GM12878 (cell line): ENCODE data around the gene JUND. TPM values are rescaled to one million over a fixed set of nuclear protein-coding genes. Genes with fewer than 3 reads are reported as not detected.

Experiments
- ATAC-seq: fragments of 200-7000 bp; cut with Tn5 transposase; 3 replicates; pipeline ENCODE4 v1.9.1; 2020; ENCODE audit warnings: mild to moderate bottlenecking, moderate library complexity
- BruUV-seq: library from RNA; stranded (reverse); fragments of 400-500 nt; replicated peaks from 2 replicates; lab custom pipeline; 2021; lab: Mats Ljungman, UMichigan
- CTCF ChIA-PET: fragments of 300-600 bp; sonication (Branson Sonifier 250); formaldehyde crosslinking; extraction: SDS; loops from one replicate; lab custom pipeline; 2021; ENCODE audit warnings: inconsistent platforms; lab: Yijun Ruan, JAX
- POLR2A ChIA-PET: fragments of 350-600 bp; formaldehyde crosslinking; extraction: SDS; loops from one replicate; lab custom pipeline; 2021; ENCODE audit warnings: inconsistent platforms; lab: Charles Lee
- RAD21 ChIA-PET: fragments of 300-600 bp; sonication (Branson Sonifier 250); formaldehyde crosslinking; loops from one replicate; lab custom pipeline; 2023; ENCODE audit warnings: antibody characterized with exemption; ENCODE audit not compliant: unreplicated experiment; lab: Charles Lee
- SMC1A ChIA-PET: fragments of 300-600 bp; sonication (Branson Sonifier 250); formaldehyde crosslinking; loops from one replicate; lab custom pipeline; 2023; ENCODE audit not compliant: unreplicated experiment, uncharacterized antibody; lab: Charles Lee
- DNase-seq: peaks from one replicate; pipeline ENCODE4 v3.0.0-alpha.2; 2011; ENCODE audit warnings: low read depth, low spot score
- FAIRE-seq: peaks from 3 replicates; lab custom pipeline; 2011; peaks lifted over from hg19 to GRCh38; lab: Jason Lieb, UNC
- H2AFZ ChIP-seq: 2 replicates; pipeline ENCODE4 v1.6.0; 2011; ENCODE audit warnings: low read depth, low read length, control low read depth; ENCODE audit not compliant: control insufficient read depth
- H3K27ac ChIP-seq: 2 replicates; pipeline ENCODE4 v1.5.1; 2011; ENCODE audit warnings: control low read depth; ENCODE audit not compliant: control insufficient read depth, insufficient read depth
- H3K27me3 ChIP-seq, 2 experiments: replicated peaks in 1 of 2; 2 replicates each; pipeline versions ENCODE4 v1.6.0 to v1.6.1; 2011; ENCODE audit warnings: low read length in 1 of 2; ENCODE audit not compliant: control insufficient read depth in 2 of 2, insufficient read depth in 2 of 2
- H3K36me3 ChIP-seq, 2 experiments: 2 replicates each; pipeline ENCODE4 v1.5.1; 2011; ENCODE audit warnings: low read length in 1 of 2; ENCODE audit not compliant: control insufficient read depth in 2 of 2, insufficient read depth in 2 of 2
- H3K4me1 ChIP-seq: 2 replicates; pipeline ENCODE4 v1.6.1; 2011; ENCODE audit warnings: mild to moderate bottlenecking, low read length, moderate library complexity, mixed read lengths; ENCODE audit not compliant: control insufficient read depth, insufficient read depth
- H3K4me2 ChIP-seq: 2 replicates; pipeline ENCODE4 v1.6.0; 2011; ENCODE audit warnings: control low read depth; ENCODE audit not compliant: control insufficient read depth, insufficient read depth
- H3K4me3 ChIP-seq: fragments of 200-600 bp; sonication (generic); 2 replicates; pipeline ENCODE4 v1.5.1; 2016
- H3K79me2 ChIP-seq: 2 replicates; pipeline ENCODE4 v1.6.0; 2011; ENCODE audit warnings: low read length; ENCODE audit not compliant: control insufficient read depth, insufficient read depth
- H3K9ac ChIP-seq: 2 replicates; pipeline ENCODE4 v1.8.0; 2011; ENCODE audit warnings: low read length, control low read depth, mixed read lengths; ENCODE audit not compliant: control insufficient read depth, insufficient read depth
- H3K9me3 ChIP-seq: replicated peaks from 3 replicates; pipeline ENCODE4 v1.5.1; 2011; ENCODE audit warnings: mild to moderate bottlenecking, low read length; ENCODE audit not compliant: control insufficient read depth, insufficient read depth
- H4K20me1 ChIP-seq: 2 replicates; pipeline ENCODE4 v1.6.0; 2011; ENCODE audit not compliant: control insufficient read depth, insufficient read depth
- CBFB ChIP-seq: IDR thresholded peaks from 2 replicates; pipeline ENCODE4 v1.6.1; 2016; ENCODE audit warnings: antibody characterized with exemption, low read depth
- EED ChIP-seq: sonication (generic); IDR thresholded peaks from 2 replicates; pipeline ENCODE4 v1.6.1; 2016; ENCODE audit warnings: antibody characterized with exemption, low read depth
- ESRRA ChIP-seq: IDR thresholded peaks from 2 replicates; pipeline ENCODE4 v1.6.1; 2012; ENCODE audit warnings: mild to moderate bottlenecking, low read length, improper control_type of control experiment
- FOXM1 ChIP-seq: IDR thresholded peaks from 2 replicates; pipeline ENCODE4 v1.6.1; 2012; ENCODE audit warnings: low read depth, mild to moderate bottlenecking, inconsistent platforms, low read length, moderate library complexity
- IRF5 ChIP-seq: fragments of 450-650 bp; IDR thresholded peaks from 2 replicates; pipeline ENCODE4 v1.6.1; 2017; ENCODE audit warnings: borderline replicate concordance
- MYB ChIP-seq: fragments of 150-350 bp; IDR thresholded peaks from 2 replicates; pipeline ENCODE4 v1.6.1; 2014; ENCODE audit warnings: mild to moderate bottlenecking, low read depth, low read length, borderline replicate concordance
- NR2C2 ChIP-seq: IDR thresholded peaks from 2 replicates; pipeline ENCODE4 v1.6.1; 2011; ENCODE audit warnings: borderline replicate concordance, low read depth; ENCODE audit not compliant: control insufficient read depth, insufficient read length
- SP1 ChIP-seq: IDR thresholded peaks from one replicate; pipeline ENCODE4 v1.6.1; 2011; ENCODE audit warnings: low read depth, low read length
- WGBS: methylation state at CpG from one replicate; pipeline ENCODE4 v1.1.6; 2016; ENCODE audit warnings: low lambda C conversion rate; ENCODE audit not compliant: insufficient replicate concordance, insufficient coverage; ENCODE audit errors: missing lambda C conversion rate; 5-methylcytosine and 5-hydroxymethylcytosine counted together
- in situ Hi-C: fragments of 300-500 bp; cut with MboI; formaldehyde crosslinking; loops from 9 replicates; pipeline ENCODE4 v1.14.3; 2018; ENCODE audit warnings: mixed read lengths
- intact Hi-C: fragments of 100-400 bp; cut with micrococcal nuclease; formaldehyde crosslinking; loops from one replicate; pipeline ENCODE4 v1.14.2; 2022; ENCODE audit not compliant: unreplicated experiment
- polyA plus RNA-seq, 11 experiments: library from polyadenylated mRNA; depleted of rRNA in 4 of 11; unstranded in 6 of 11; stranded (reverse) in 5 of 11; fragments of >200 nt; fragmentation: Nextera tagmentation in 4 of 11; fragmentation: Illumina TruSeq in 1 of 11; extraction: Ambion mirVana in 4 of 11; extraction: Trizol in 1 of 11; gene quantifications; 1 replicate in 1 of 11; 2 replicates in 10 of 11; pipeline versions ENCODE4 v1.2.1 to v1.2.3, GENCODE V29; 2011 to 2016; ENCODE audit warnings: inconsistent platforms in 2 of 11, missing spikeins in 2 of 11, low read depth in 1 of 11
- total RNA-seq, 4 experiments: library from RNA; depleted of rRNA in 3 of 4; stranded (reverse); fragments of >200 nt in 3 of 4; fragmentation: Illumina TruSeq in 1 of 4; extraction: Trizol in 1 of 4; gene quantifications; 2 replicates each; pipeline versions ENCODE4 v1.2.1 to v1.2.3, GENCODE V29; 2013 to 2021

JUND gene
- total and polyA plus RNA-seq, 10 of the 15 experiments (the other 5 are each of a cell fraction or from before 2014, with no cell fraction given): 7.4 to 164 (median 18.8) TPM

GRCh38 chr19:18329035-18329376, 47.6 kb upstream of the JUND start:
- no peaks in the 10 kb centered on the region for H4K20me1 ChIP-seq
- CTCF ChIA-PET: interaction anchor here (0.6 to 11.3 kb wide), 49 partner anchors 8 to 216 kb away, joined by 3 to 516 read pairs (median 4); partner anchors contain the start of genes IQCN, JUND, MPV17L2 and RAB3A
- in situ Hi-C loops: no loop called here

More at GRCh38 chr19:18329035-18329376, 47.6 kb upstream of the JUND start:
- no peaks in the 10 kb centered on the region for H3K4me1 ChIP-seq
- H3K36me3 ChIP-seq: no peaks in the 10 kb centered on the region
- ChIA-PET POLR2A (interaction anchor here (0.5 to 10.4 kb wide), 19 partner anchors 10 to 159 kb away, joined by 3 to 206 read pairs (median 4); partner anchors contain the start of genes JUND, PGPEP1 and SSBP4), RAD21 (interaction anchor here (0.6 to 7.6 kb wide), 42 partner anchors 9 to 225 kb away, joined by 3 to 259 read pairs (median 5); partner anchors contain the start of genes IQCN, JUND, MPV17L2 and RAB3A), SMC1A (interaction anchor here (0.6 to 7.7 kb wide), 41 partner anchors 9 to 227 kb away, joined by 3 to 176 read pairs (median 4); partner anchors contain the start of genes IQCN, JUND, LRRC25 and RAB3A)
- intact Hi-C loops: loop anchor here (5.0 kb wide), 1 partner anchor 122 kb away; no protein-coding TSS in a partner anchor
- H3K27me3 ChIP-seq: no peaks in the 10 kb centered on the region
- H3K4me3 ChIP-seq: peak overlapping the region; percentile 64
- no peak for DNase-seq
- no TSS peak for BruUV-seq
- no peak for FAIRE-seq
- peak overlapping the region; percentile 58; the same call in 1 of the 2 replicates for H3K9ac ChIP-seq
- TF ChIP-seq MYB: no peak
- TF ChIP-seq NR2C2: no peak
- TF ChIP-seq SP1: no peak
- TF ChIP-seq FOXM1: no peak
- TF ChIP-seq EED: no peak
- no peak for TF ChIP-seq IRF5
- TF ChIP-seq ESRRA: no peak
- no peak for TF ChIP-seq CBFB
- no peaks in the 10 kb centered on the region for H3K9me3 ChIP-seq
- WGBS: 72% methylated on average over 6 of the region's 6 CpGs
- peak overlapping the region; percentile 99 for H2AFZ ChIP-seq
- no peaks in the 10 kb centered on the region for H3K79me2 ChIP-seq
- no peak overlapping the region for H3K27ac ChIP-seq
- ATAC-seq: peak; percentile 5; the same call in 1 of the 3 replicates
- H3K4me2 ChIP-seq: peak overlapping the region; percentile 88
